B cell (primary cell): ENCODE data around the gene NPAS2. TPM values are rescaled to one million over a fixed set of nuclear protein-coding genes. Genes with fewer than 3 reads are reported as not detected.

Experiments used
- ATAC-seq: fragments of 200-7000 bp; cut with Tn5 transposase; one replicate; pipeline ENCODE4 v1.10.0; 2021; ENCODE audit warnings: low read depth, mild to moderate bottlenecking, moderate number of reproducible peaks, moderate library complexity
- CTCF ChIA-PET: fragments of 350-600 bp; sonication (Branson Sonifier 250); formaldehyde crosslinking; loops from one replicate; lab custom pipeline; 2021; ENCODE audit warnings: antibody characterized with exemption, inconsistent platforms; lab: Charles Lee
- POLR2A ChIA-PET: fragments of 350-600 bp; sonication (Branson Sonifier 250); formaldehyde crosslinking; loops from one replicate; lab custom pipeline; 2021; ENCODE audit warnings: antibody characterized with exemption; lab: Charles Lee
- DNase-seq: peaks from one replicate; pipeline ENCODE4 v3.0.0; 2013
- H2AFZ ChIP-seq: 2 replicates; pipeline ENCODE4 v1.6.1; 2012; ENCODE audit warnings: mild to moderate bottlenecking, low read depth, low read length; ENCODE audit not compliant: insufficient read depth, poor library complexity, severe bottlenecking
- H3K27ac ChIP-seq, 2 donors: 1 replicate in 1 of 2; 2 replicates in 1 of 2; pipeline ENCODE4 v1.5.1; 2012 to 2013; ENCODE audit warnings: low read length in 2 of 2, mild to moderate bottlenecking in 2 of 2, moderate library complexity in 1 of 2
- H3K27me3 ChIP-seq, 4 experiments: fragments of 200-600 bp in 1 of 4; sonication (generic) in 1 of 4; replicated peaks in 1 of 4; 1 replicate in 2 of 4; 2 replicates in 2 of 4; pipeline versions ENCODE4 v1.6.1 to v1.7.0; 2013 to 2016; ENCODE audit warnings: low read length in 3 of 4, mild to moderate bottlenecking in 2 of 4, mixed read lengths in 1 of 4, moderate library complexity in 1 of 4; ENCODE audit not compliant: insufficient read depth in 4 of 4, control insufficient read depth in 3 of 4; ENCODE audit errors: control extremely low read depth in 1 of 4
- H3K36me3 ChIP-seq, 2 experiments: replicated peaks in 1 of 2; 1 replicate in 1 of 2; 2 replicates in 1 of 2; pipeline versions ENCODE4 v1.6.1 to v1.7.1; 2013; ENCODE audit warnings: low read length in 1 of 2; ENCODE audit not compliant: insufficient read depth in 2 of 2, control insufficient read depth in 1 of 2; ENCODE audit errors: control extremely low read depth in 1 of 2, extremely low read depth in 1 of 2
- H3K4me1 ChIP-seq, 2 donors: fragments of 200-600 bp in 1 of 2; sonication (generic) in 1 of 2; 1 replicate in 1 of 2; 2 replicates in 1 of 2; pipeline versions ENCODE4 v1.5.1 to v1.6.1; 2013 to 2017; ENCODE audit warnings: low read length in 2 of 2; ENCODE audit not compliant: control insufficient read depth in 2 of 2, insufficient read depth in 2 of 2
- H3K4me2 ChIP-seq: replicated peaks from 2 replicates; pipeline ENCODE3; 2012; ENCODE audit warnings: mild to moderate bottlenecking, low read depth, low read length; ENCODE audit not compliant: poor library complexity, severe bottlenecking
- H3K4me3 ChIP-seq, 5 experiments: fragments of 200-600 bp in 1 of 5; sonication (generic) in 1 of 5; 1 replicate in 3 of 5; 2 replicates in 2 of 5; pipeline versions ENCODE4 v1.5.1 to v1.7.0; 2011 to 2016; ENCODE audit warnings: low read length in 4 of 5, mild to moderate bottlenecking in 4 of 5, low read depth in 2 of 5, control low read depth in 1 of 5, moderate library complexity in 1 of 5; ENCODE audit not compliant: insufficient read depth in 1 of 5; ENCODE audit errors: control extremely low read depth in 1 of 5, extremely low read depth in 1 of 5
- H3K79me2 ChIP-seq: fragments of 200-600 bp; sonication (generic); one replicate; pipeline ENCODE4 v1.6.0; 2016; ENCODE audit warnings: low read length; ENCODE audit not compliant: control insufficient read depth, insufficient read depth
- H3K9ac ChIP-seq: fragments of 200-600 bp; sonication (generic); 2 replicates; pipeline ENCODE4 v1.6.1; 2017; ENCODE audit warnings: mild to moderate bottlenecking, low read length, moderate library complexity
- H3K9me3 ChIP-seq, 3 donors: one replicate each; pipeline versions ENCODE4 v1.6.1 to v1.7.1; 2013; ENCODE audit warnings: low read length in 2 of 3; ENCODE audit not compliant: control insufficient read depth in 2 of 3, insufficient read depth in 1 of 3; ENCODE audit errors: control extremely low read depth in 1 of 3
- H4K20me1 ChIP-seq: 2 replicates; pipeline ENCODE4 v1.6.0; 2012; ENCODE audit warnings: mild to moderate bottlenecking, low read length; ENCODE audit not compliant: insufficient read depth, control insufficient read depth, poor library complexity, severe bottlenecking
- H3K27ac Mint-ChIP-seq: one replicate; pipeline ENCODE4 v1.8.0; 2021; ENCODE audit warnings: mixed read lengths
- H3K27me3 Mint-ChIP-seq: one replicate; pipeline ENCODE4 v1.8.0; 2021; ENCODE audit warnings: mixed read lengths
- H3K4me1 Mint-ChIP-seq: one replicate; pipeline ENCODE4 v1.8.0; 2021; ENCODE audit warnings: mixed read lengths
- H3K4me3 Mint-ChIP-seq: one replicate; pipeline ENCODE4 v1.8.0; 2021; ENCODE audit warnings: mixed read lengths
- H3K9me3 Mint-ChIP-seq: one replicate; pipeline ENCODE4 v1.8.0; 2022; ENCODE audit warnings: mixed read lengths; ENCODE audit not compliant: insufficient read depth
- CTCF ChIP-seq: fragments of 200-600 bp; IDR thresholded peaks from one replicate; pipeline ENCODE4 v1.8.0; 2022; ENCODE audit warnings: antibody characterized with exemption, mild to moderate bottlenecking
- EZH2 ChIP-seq: IDR thresholded peaks from 2 replicates; pipeline ENCODE4 v1.6.1; 2012; ENCODE audit warnings: borderline replicate concordance, low read depth, mild to moderate bottlenecking, moderate library complexity, low read length; ENCODE audit not compliant: insufficient read depth, poor library complexity, severe bottlenecking
- WGBS: methylation state at CpG from one replicate; pipeline ENCODE4 v1.1.5; 2013; ENCODE audit warnings: missing lambda C conversion rate; ENCODE audit not compliant: insufficient coverage; 5-methylcytosine and 5-hydroxymethylcytosine counted together
- intact Hi-C: fragments of 100-400 bp; cut with micrococcal nuclease; formaldehyde crosslinking; loops from one replicate; pipeline ENCODE4 v1.10.0; 2022
- polyA plus RNA-seq: library from polyadenylated mRNA; depleted of rRNA; stranded (reverse); fragments of >200 nt; gene quantifications from 2 replicates; pipeline ENCODE4 v1.2.3, GENCODE V29; 2012
- total RNA-seq, 2 donors: library from RNA; stranded (reverse); fragments of 120-200 nt in 1 of 2; gene quantifications; 1 replicate in 1 of 2; 2 replicates in 1 of 2; pipeline versions ENCODE4 v1.2.3 to v1.2.4, GENCODE V29; 2013 to 2022

NPAS2 gene
- total and polyA plus RNA-seq, 2 donors (not counting 1 experiment from before 2014, with no cell fraction given), result not detected

- no peak overlapping the region for H3K9ac ChIP-seq
- Mint-ChIP-seq H3K4me1 (no peaks in the 10 kb centered on the region), H3K9me3 (no peaks in the 10 kb centered on the region), H3K27me3 (peaks cover 9% of the 10 kb centered on the region), H3K4me3 (no peak overlapping the region), H3K27ac (no peak overlapping the region)
- H3K4me1 ChIP-seq, result no peaks in the 10 kb centered on the region
- CTCF ChIA-PET, result no interaction called here
- no peak for ATAC-seq
- H3K4me3 ChIP-seq, result no peak overlapping the region
- no peak overlapping the region for H3K27ac ChIP-seq
- H3K27me3 ChIP-seq, result no peaks in the 10 kb centered on the region
- H2AFZ ChIP-seq, result no peak overlapping the region
- no peak overlapping the region for H3K4me2 ChIP-seq
- WGBS, result 86% methylated on average over 5 of the region's 10 CpGs
- no peak for TF ChIP-seq CTCF
- no peak for TF ChIP-seq EZH2
- no peaks in the 10 kb centered on the region for H3K79me2 ChIP-seq
- POLR2A ChIA-PET, result no interaction called here
- no peaks in the 10 kb centered on the region for H3K9me3 ChIP-seq
- intact Hi-C loops, result no loop called here
- H3K36me3 ChIP-seq, result no peaks in the 10 kb centered on the region
- no peak for DNase-seq
- H4K20me1 ChIP-seq, result no peaks in the 10 kb centered on the region
Observed at GRCh38 chr2:100853909-100854810, 34.2 kb downstream of the NPAS2 start.

GRCh38 chr2:100855084-100855483 lies 35.1 kb downstream of the NPAS2 start:
- ATAC-seq, result no peak
- intact Hi-C loops, result no loop called here
- Histone ChIP-seq H2AFZ (no peak overlapping the region), H3K4me3 (no peak overlapping the region), H3K9ac (no peak overlapping the region), H3K79me2 (no peaks in the 10 kb centered on the region), H3K27me3 (no peaks in the 10 kb centered on the region), H3K36me3 (no peaks in the 10 kb centered on the region), H4K20me1 (no peaks in the 10 kb centered on the region), H3K9me3 (no peaks in the 10 kb centered on the region), H3K27ac (no peak overlapping the region), H3K4me2 (no peak overlapping the region), H3K4me1 (no peaks in the 10 kb centered on the region)
- CTCF ChIA-PET, result no interaction called here
- Mint-ChIP-seq H3K4me1 (no peaks in the 10 kb centered on the region), H3K9me3 (no peaks in the 10 kb centered on the region), H3K27ac (no peak overlapping the region), H3K4me3 (no peak overlapping the region), H3K27me3 (peaks cover 3% of the 10 kb centered on the region)
- POLR2A ChIA-PET, result no interaction called here
- DNase-seq, result no peak
- 100% methylated on average over 5 of the region's 7 CpGs for WGBS
- TF ChIP-seq EZH2, result no peak
- no peak for TF ChIP-seq CTCF
